IPS-15b (cell line): ENCODE measurements around the gene PLEKHM2.

Source experiments
- H3K27me3 ChIP-seq: one replicate; pipeline ENCODE4 v1.6.1; 2013; ENCODE audit warnings: low read length; ENCODE audit not compliant: control insufficient read depth, insufficient read depth
- H3K36me3 ChIP-seq: one replicate; pipeline ENCODE4 v1.6.1; 2013; ENCODE audit warnings: low read length; ENCODE audit not compliant: control insufficient read depth, insufficient read depth
- H3K4me1 ChIP-seq: one replicate; pipeline ENCODE4 v1.6.1; 2013; ENCODE audit warnings: mild to moderate bottlenecking, low read length; ENCODE audit not compliant: control insufficient read depth, insufficient read depth
- H3K4me3 ChIP-seq: one replicate; pipeline ENCODE4 v1.5.1; 2013; ENCODE audit warnings: low read depth, low read length
- H3K9ac ChIP-seq: one replicate; pipeline ENCODE4 v1.6.1; 2013; ENCODE audit warnings: low read depth, mild to moderate bottlenecking, low read length
- H3K9me3 ChIP-seq: one replicate; pipeline ENCODE4 v1.6.1; 2013; ENCODE audit warnings: mild to moderate bottlenecking, low read length; ENCODE audit not compliant: control insufficient read depth, insufficient read depth

PLEKHM2 gene

DNA sequence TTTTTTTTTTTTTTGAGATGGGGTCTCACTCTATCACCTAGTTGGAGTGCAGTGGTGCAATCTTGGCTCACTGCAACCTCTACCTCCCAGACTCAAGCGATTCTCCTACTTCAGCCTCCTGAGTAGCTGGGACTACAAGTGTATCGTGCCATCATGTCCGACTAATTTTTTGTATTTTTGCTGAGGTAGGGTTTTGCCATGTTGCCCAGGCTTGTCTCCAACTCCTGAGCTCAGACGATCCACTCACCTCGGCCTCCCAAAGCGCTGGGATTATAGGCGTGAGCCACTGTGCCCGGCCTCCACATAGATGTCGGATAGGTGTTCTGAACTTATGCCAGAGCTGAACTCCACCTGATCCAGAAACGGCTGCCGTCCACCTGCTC, 21.1 kb downstream of the PLEKHM2 start:
- no peaks in the 10 kb centered on the region for H3K36me3 ChIP-seq
- H3K27me3 ChIP-seq = no peaks in the 10 kb centered on the region
- H3K9me3 ChIP-seq = no peaks in the 10 kb centered on the region
- no peak overlapping the region for H3K4me3 ChIP-seq
- no peak overlapping the region for H3K9ac ChIP-seq
- no peaks in the 10 kb centered on the region for H3K4me1 ChIP-seq

DNA sequence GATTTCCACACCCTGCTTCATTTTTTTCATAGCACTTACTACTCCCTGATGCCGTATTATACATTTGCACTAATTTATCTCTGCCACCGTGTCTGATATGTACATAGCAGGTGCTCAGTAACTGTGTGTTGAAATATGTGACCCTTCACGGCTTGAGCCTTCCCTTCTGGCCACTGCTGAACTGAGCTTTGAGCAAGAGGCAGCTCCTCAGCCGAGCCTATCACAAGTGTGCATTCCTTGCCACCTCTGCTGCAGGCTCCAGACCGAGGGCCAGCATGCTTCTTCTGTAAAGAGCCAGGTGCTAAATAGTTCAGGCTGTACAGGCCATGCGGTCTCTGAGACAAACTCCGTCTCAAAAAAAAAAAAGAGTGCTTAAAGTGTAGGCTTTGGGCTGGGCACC, 22.6 kb downstream of the PLEKHM2 start:
- no peaks in the 10 kb centered on the region for H3K36me3 ChIP-seq

DNA sequence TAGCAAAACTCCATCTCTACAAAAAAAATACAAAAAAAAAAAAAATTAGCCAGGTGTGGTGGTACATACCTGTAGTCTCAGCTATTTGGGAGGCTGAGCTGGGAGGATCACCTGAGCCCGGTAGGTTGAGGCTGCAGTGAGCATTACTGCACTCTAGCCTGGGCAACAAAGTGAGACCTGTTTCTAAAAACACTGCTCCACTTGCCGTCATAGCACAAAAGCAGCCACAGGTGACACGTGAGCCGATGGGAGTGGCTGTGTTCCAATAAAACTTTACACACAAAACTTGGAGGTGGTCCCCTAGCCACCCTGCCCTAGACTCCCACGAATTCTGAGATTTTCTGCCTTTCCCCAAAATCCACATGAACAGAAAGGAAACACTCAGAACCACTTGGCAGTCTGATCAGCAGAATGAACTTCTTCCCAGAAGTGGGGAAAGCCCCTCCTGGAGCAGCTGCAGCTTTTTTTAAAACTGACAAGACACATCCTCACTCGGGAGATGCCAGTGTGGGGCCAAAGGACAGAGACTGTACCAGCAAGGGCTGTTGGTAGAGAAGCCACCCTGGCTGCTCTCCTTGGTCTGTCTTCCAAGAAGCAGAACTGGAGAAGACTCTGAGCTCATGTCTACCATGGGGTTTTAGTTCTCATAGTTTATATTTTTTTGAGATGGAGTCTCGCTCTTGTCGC, 23.3 kb downstream of the PLEKHM2 start:
- H3K27me3 ChIP-seq = no peaks in the 10 kb centered on the region
- no peaks in the 10 kb centered on the region for H3K9me3 ChIP-seq
- H3K9ac ChIP-seq = no peak overlapping the region
- H3K4me1 ChIP-seq = no peaks in the 10 kb centered on the region
- H3K4me3 ChIP-seq = no peak overlapping the region
- no peaks in the 10 kb centered on the region for H3K36me3 ChIP-seq

More for the DNA sequence above, 22.6 kb downstream of the PLEKHM2 start:
- Histone ChIP-seq H3K4me3 (no peak overlapping the region), H3K4me1 (no peaks in the 10 kb centered on the region), H3K9ac (no peak overlapping the region), H3K27me3 (no peaks in the 10 kb centered on the region), H3K9me3 (no peaks in the 10 kb centered on the region)

GRCh38 chr1:15708486-15709137, 24.5 kb downstream of the PLEKHM2 start:
- Histone ChIP-seq H3K9ac (no peak overlapping the region), H3K27me3 (no peaks in the 10 kb centered on the region), H3K4me3 (no peak overlapping the region), H3K36me3 (no peaks in the 10 kb centered on the region), H3K4me1 (no peaks in the 10 kb centered on the region), H3K9me3 (no peaks in the 10 kb centered on the region)

GRCh38 chr1:15709226-15709625, 25.1 kb downstream of the PLEKHM2 start:
- Histone ChIP-seq H3K9ac (no peak overlapping the region), H3K4me3 (no peak overlapping the region), H3K4me1 (no peaks in the 10 kb centered on the region), H3K9me3 (no peaks in the 10 kb centered on the region), H3K36me3 (no peaks in the 10 kb centered on the region), H3K27me3 (no peaks in the 10 kb centered on the region)

GRCh38 chr1:15712168-15712567, 28.0 kb downstream of the PLEKHM2 start:
- H3K4me1 ChIP-seq = no peaks in the 10 kb centered on the region
- peaks cover 9% of the 10 kb centered on the region for H3K36me3 ChIP-seq
- H3K27me3 ChIP-seq = no peaks in the 10 kb centered on the region
- no peak overlapping the region for H3K4me3 ChIP-seq
- H3K9me3 ChIP-seq = no peaks in the 10 kb centered on the region
- no peak overlapping the region for H3K9ac ChIP-seq

DNA sequence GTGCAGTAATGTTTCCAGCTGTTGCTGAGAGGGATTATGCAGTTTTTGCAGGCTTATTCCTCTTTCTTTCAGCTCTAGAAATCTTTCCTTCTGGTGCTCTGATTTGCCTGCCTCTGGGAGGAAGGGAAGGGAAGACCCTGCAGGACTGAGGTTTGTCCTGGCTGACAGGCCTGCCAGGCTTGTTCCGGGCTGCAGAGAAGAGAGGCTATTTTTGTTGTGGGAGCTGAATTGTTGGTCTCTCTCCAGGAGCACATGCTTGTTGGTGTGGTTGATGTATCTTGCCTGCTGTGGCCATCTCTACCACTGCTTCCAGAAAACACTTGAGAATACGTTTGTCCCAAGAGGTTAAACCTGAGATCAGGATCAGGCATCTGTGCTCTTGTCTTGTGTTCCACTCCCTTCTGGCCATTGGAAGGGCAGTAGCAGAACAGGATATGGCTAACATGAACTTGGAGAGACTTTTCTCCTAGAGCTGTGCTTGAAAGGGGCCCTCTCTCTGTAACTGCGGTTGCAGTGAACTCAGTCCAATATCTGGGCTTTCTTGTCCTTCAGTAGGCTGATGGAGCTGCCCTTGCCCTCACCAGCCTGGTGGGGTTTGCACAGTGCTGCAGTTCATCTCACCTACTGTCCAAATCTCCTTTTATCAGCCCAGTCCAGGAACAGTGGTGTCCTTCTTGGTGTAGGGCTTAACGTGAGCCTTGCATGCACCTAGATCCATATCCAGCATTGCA, 30.5 kb downstream of the PLEKHM2 start:
- Histone ChIP-seq H3K27me3 (no peaks in the 10 kb centered on the region), H3K4me3 (no peak overlapping the region), H3K9ac (no peak overlapping the region), H3K36me3 (peaks cover 23% of the 10 kb centered on the region), H3K9me3 (no peaks in the 10 kb centered on the region), H3K4me1 (no peaks in the 10 kb centered on the region)

DNA sequence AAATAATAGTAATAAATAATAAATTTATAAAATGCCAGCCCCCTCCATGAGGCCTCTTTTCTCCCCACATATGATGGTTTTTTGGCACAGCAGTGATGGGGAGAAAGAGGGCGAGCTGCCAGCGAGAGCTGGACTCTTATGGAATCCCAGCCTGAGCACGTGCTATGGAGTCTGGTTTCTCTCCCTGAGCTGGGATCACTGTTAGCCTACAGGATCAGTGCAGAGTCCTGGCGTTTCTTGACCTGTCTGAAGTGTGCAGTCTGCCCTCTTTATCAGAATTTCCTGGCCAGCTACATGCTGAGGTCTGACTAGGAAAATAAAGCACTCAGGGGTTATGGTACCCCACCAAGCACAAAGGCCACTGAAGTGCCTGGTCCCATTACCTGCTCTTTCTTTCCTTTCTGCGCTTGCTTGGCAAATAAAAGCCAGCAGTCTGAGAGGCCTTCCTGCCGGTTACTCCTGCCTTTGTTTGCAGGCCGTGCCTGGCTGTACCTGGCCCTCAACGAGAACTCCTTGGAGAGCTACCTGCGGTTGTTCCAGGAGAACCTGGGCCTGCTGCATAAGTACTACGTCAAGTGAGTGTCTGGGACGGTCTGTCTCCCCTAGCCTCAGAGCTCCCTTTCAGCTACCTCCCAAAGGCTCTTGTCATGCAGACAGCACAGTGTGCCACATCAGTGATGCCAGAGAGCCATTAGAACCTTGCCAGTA, 33.5 kb downstream of the PLEKHM2 start:
- peaks cover 26% of the 10 kb centered on the region for H3K36me3 ChIP-seq
- no peak overlapping the region for H3K4me3 ChIP-seq
- no peaks in the 10 kb centered on the region for H3K4me1 ChIP-seq
- no peak overlapping the region for H3K9ac ChIP-seq
- H3K27me3 ChIP-seq = no peaks in the 10 kb centered on the region
- H3K9me3 ChIP-seq = no peaks in the 10 kb centered on the region

DNA sequence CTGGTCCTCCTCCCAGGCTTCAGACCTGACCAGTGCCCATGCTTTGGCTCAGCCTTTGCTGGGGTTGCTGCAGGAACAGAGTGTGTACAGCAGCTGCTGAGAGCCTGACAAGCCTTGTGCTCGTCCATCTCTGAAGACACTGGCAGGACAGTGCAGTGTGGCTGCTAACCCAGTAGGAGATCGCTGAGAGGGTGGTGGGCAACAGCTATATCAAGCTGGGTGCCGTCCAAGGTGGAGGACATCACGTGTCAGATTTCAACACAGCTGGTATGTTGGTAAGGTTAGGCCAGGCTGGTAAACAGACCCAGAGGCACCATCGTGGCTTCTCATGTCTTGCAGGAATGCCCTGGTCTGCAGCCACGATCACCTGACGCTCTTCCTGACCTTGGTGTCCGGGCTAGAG, 34.1 kb downstream of the PLEKHM2 start:
- H3K4me1 ChIP-seq = no peaks in the 10 kb centered on the region
- no peak overlapping the region for H3K4me3 ChIP-seq
- H3K27me3 ChIP-seq = no peaks in the 10 kb centered on the region
- H3K9me3 ChIP-seq = no peaks in the 10 kb centered on the region
- H3K36me3 ChIP-seq = peaks cover 26% of the 10 kb centered on the region
- H3K9ac ChIP-seq = no peak overlapping the region

DNA sequence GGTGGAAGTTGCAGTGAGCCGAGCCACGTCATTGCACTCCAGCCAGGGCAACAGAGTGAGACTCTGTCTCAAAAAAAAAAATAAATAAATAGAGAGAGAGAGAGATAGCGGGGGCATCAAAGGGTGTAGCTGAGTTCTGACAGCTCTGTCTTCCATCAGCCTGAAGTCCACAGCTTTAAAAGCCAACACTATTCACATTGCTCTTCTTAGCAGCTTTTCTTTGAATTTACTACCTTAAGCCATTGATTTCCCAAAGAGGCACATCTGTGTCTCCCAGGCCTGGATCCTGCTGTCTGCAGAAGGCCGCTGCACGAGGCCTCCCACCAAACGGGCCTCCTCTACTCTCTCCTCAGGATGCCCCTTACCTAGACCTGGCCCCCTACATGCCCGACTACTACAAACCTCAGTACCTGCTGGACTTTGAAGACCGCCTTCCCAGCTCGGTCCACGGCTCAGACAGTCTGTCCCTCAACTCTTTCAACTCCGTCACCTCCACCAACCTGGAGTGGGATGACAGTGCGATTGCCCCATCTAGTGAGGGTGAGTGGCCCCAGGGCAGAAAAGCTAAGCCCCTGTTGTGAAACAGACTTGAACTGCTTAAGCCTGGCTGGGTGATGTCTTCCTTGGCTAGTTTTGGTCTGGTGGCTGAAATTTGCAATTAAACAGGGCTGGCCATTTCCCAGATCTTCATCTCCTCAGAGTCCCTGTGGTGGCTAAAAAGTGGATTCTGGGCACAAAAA, 35.4 kb downstream of the PLEKHM2 start:
- Histone ChIP-seq H3K36me3 (peaks cover 26% of the 10 kb centered on the region), H3K9ac (no peak overlapping the region), H3K4me1 (no peaks in the 10 kb centered on the region), H3K9me3 (no peaks in the 10 kb centered on the region), H3K4me3 (no peak overlapping the region), H3K27me3 (no peaks in the 10 kb centered on the region)

GRCh38 chr1:15720861-15721260, 36.7 kb downstream of the PLEKHM2 start:
- peaks cover 34% of the 10 kb centered on the region for H3K36me3 ChIP-seq
- no peaks in the 10 kb centered on the region for H3K27me3 ChIP-seq
- H3K4me3 ChIP-seq = no peak overlapping the region
- H3K9ac ChIP-seq = no peak overlapping the region
- H3K4me1 ChIP-seq = no peaks in the 10 kb centered on the region
- no peaks in the 10 kb centered on the region for H3K9me3 ChIP-seq
